K562 (cell line): ENCODE measurements around the gene ARHGEF7. TPM values are rescaled to one million over a fixed set of nuclear protein-coding genes. Genes with fewer than 3 reads are reported as not detected.
A peak's percentile ranks its signal among the peaks of the same experiment; 100 is the strongest.

Source experiments
- CREM ChIP-seq: IDR thresholded peaks from 2 replicates; pipeline ENCODE4 v1.6.1; 2014; ENCODE audit warnings: antibody characterized with exemption, low read depth
- CTCFL ChIP-seq: IDR thresholded peaks from 2 replicates; pipeline ENCODE4 v1.6.1; 2011; ENCODE audit warnings: borderline replicate concordance, low read depth, mild to moderate bottlenecking, moderate library complexity, low read length; ENCODE audit not compliant: insufficient read depth, poor library complexity, severe bottlenecking
- ELF2 ChIP-seq: fragments of 250-450 bp; sonication (Bioruptor Pico); IDR thresholded peaks from 2 replicates; pipeline ENCODE4 v1.5.0; 2021; ENCODE audit warnings: mild to moderate bottlenecking
- KDM4B ChIP-seq, 2 experiments: fragments of 450-650 bp in 1 of 2; sonication (generic) in 1 of 2; IDR thresholded peaks; 2 replicates each; pipeline ENCODE4 v1.6.1; 2016 to 2017; ENCODE audit warnings: borderline replicate concordance in 2 of 2, antibody characterized with exemption in 1 of 2, low read depth in 1 of 2, mild to moderate bottlenecking in 1 of 2
- L3MBTL2 ChIP-seq: fragments of 450-650 bp; IDR thresholded peaks from 2 replicates; pipeline ENCODE4 v1.6.1; 2016; ENCODE audit warnings: mild to moderate bottlenecking, moderate library complexity
- MTA1 ChIP-seq: fragments of 450-650 bp; IDR thresholded peaks from 2 replicates; pipeline ENCODE4 v1.6.1; 2017; ENCODE audit warnings: borderline replicate concordance
- NR2C2 ChIP-seq, 2 experiments: fragments of 200-800 bp in 1 of 2; sonication (Bioruptor generic) in 1 of 2; sonication (generic) in 1 of 2; formaldehyde crosslinking in 1 of 2; IDR thresholded peaks; 2 replicates each; pipeline versions ENCODE4 v1.6.1 to v1.8.0; 2016 to 2022; ENCODE audit warnings: mild to moderate bottlenecking in 1 of 2, missing compliant biosample characterization in 1 of 2, missing genetic modification characterization in 1 of 2, missing genetic modification reagents in 1 of 2
- PML ChIP-seq: IDR thresholded peaks from 2 replicates; pipeline ENCODE4 v1.6.1; 2012; ENCODE audit warnings: low read length, inconsistent platforms
- POLR2B ChIP-seq: fragments of 450-650 bp; IDR thresholded peaks from 2 replicates; pipeline ENCODE4 v1.6.1; 2018; ENCODE audit warnings: low read depth; ENCODE audit not compliant: partially characterized antibody
- SMAD1 ChIP-seq: fragments of 150-350 bp; IDR thresholded peaks from 2 replicates; pipeline ENCODE4 v1.6.1; 2014; ENCODE audit warnings: low read length, low read depth; ENCODE audit not compliant: partially characterized antibody
- TEAD1 ChIP-seq, 2 experiments: fragments of 450-650 bp in 1 of 2; sonication (generic) in 1 of 2; formaldehyde crosslinking; IDR thresholded peaks; 2 replicates each; pipeline versions ENCODE4 v1.4.0 to v1.8.0; 2020 to 2022; ENCODE audit warnings: mild to moderate bottlenecking in 2 of 2, missing genetic modification reagents in 1 of 2
- THAP12 ChIP-seq: fragments of 250-450 bp; sonication (Bioruptor Pico); IDR thresholded peaks from 2 replicates; pipeline ENCODE4 v1.9.0; 2021; ENCODE audit warnings: mild to moderate bottlenecking, inconsistent platforms
- XRCC4 ChIP-seq: IDR thresholded peaks from one replicate; pipeline ENCODE4 v1.6.1; 2011; ENCODE audit not compliant: insufficient read depth, insufficient read length; ENCODE audit errors: extremely low read depth
- ZBTB1 ChIP-seq: sonication (generic); formaldehyde crosslinking; IDR thresholded peaks from 2 replicates; pipeline ENCODE4 v1.8.1; 2023; ENCODE audit warnings: missing genetic modification reagents, low read depth, mild to moderate bottlenecking, borderline replicate concordance
- ZNF263 ChIP-seq: sonication (generic); formaldehyde crosslinking; IDR thresholded peaks from 2 replicates; pipeline ENCODE4 v1.8.0; 2022; ENCODE audit warnings: mild to moderate bottlenecking, missing genetic modification reagents, borderline replicate concordance
- ZNF695 ChIP-seq: fragments of 450-650 bp; formaldehyde crosslinking; IDR thresholded peaks from 2 replicates; pipeline ENCODE4 v1.4.0; 2020; ENCODE audit warnings: mild to moderate bottlenecking, moderate library complexity
- ZNF830 ChIP-seq: fragments of 250-450 bp; sonication (Bioruptor Pico); IDR thresholded peaks from 2 replicates; pipeline ENCODE4 v1.5.0; 2021; ENCODE audit warnings: mild to moderate bottlenecking
- ZZZ3 ChIP-seq: fragments of 450-650 bp; IDR thresholded peaks from 2 replicates; pipeline ENCODE4 v1.6.1; 2016; ENCODE audit warnings: antibody characterized with exemption, mild to moderate bottlenecking, moderate library complexity
- polyA plus RNA-seq, 8 experiments: library from polyadenylated mRNA; depleted of rRNA in 4 of 8; stranded (reverse) in 5 of 8; unstranded in 3 of 8; fragments of >200 nt; fragmentation: Nextera tagmentation in 2 of 8; fragmentation: Illumina TruSeq in 1 of 8; extraction: Ambion mirVana in 2 of 8; extraction: Trizol in 1 of 8; gene quantifications; 2 replicates each; pipeline versions ENCODE4 v1.2.1 to v1.2.3, GENCODE V29; 2011 to 2014; ENCODE audit warnings: inconsistent platforms in 1 of 8, missing spikeins in 1 of 8
- total RNA-seq, 7 experiments: library from RNA; depleted of rRNA in 6 of 7; stranded (reverse); fragments of >200 nt in 6 of 7; fragmentation: Illumina TruSeq in 2 of 7; extraction: Trizol in 2 of 7; gene quantifications; 2 replicates each; pipeline versions ENCODE4 v1.2.1 to v1.2.3, GENCODE V29; 2011 to 2021; ENCODE audit warnings: low replicate concordance in 1 of 7

Gene ARHGEF7
- total and polyA plus RNA-seq, 9 of the 15 experiments (the other 6 are each of a cell fraction or from before 2014, with no cell fraction given) = 2.1 to 26.8 (median 17.5) TPM

GRCh38 chr13:111153279-111153976 lies 38.3 kb downstream of the ARHGEF7 start (continued):
- TF ChIP-seq TEAD1 (CRISPR knock-in tag; IDR thresholded peaks at IDR 0.05) (peak; percentile 8 to 78; a peak in 3 of 4 replicates), SMAD1 (peak; percentile 23), POLR2B (peak; percentile 74), PML (peak; percentile 63; the same call in 1 of the 2 replicates), MTA1 (peak; percentile 97), CTCFL (peak; percentile 82), THAP12 (CRISPR knock-in tag) (0 out of 2 replicates have a peak, but pooled peaks have one; percentile 3), CREM (peak; percentile 99), ELF2 (peak; percentile 84), ZBTB1 (CRISPR knock-in tag) (0 out of 2 replicates have a peak, but pooled peaks have one; percentile 57), KDM4B (IDR thresholded peaks at IDR 0.05; ENCODE audit: borderline replicate concordance in 2 of 2, low read depth in 1 of 2) (peak in 1 of 2 experiments; percentile 76; a peak in 1 of 4 replicates), L3MBTL2 (peak; percentile 68; the same call in 1 of the 2 replicates), NR2C2 (CRISPR knock-in tag; IDR thresholded peaks at IDR 0.05) (no peak), NR2C2 (tag; IDR thresholded peaks at IDR 0.05) (peak; percentile 71), ZNF695 (no peak), XRCC4 (no peak), ZZZ3 (0 out of 2 replicates have a peak, but pooled peaks have one; percentile 42), ZNF830 (CRISPR knock-in tag) (0 out of 2 replicates have a peak, but pooled peaks have one; percentile 58), ZNF263 (CRISPR knock-in tag) (peak; percentile 56)
